K562 (cell line): Measurements from ENCODE around the gene HSPH1.

ENCODE experiments used
- ATF6 ChIP-seq: sonication (generic); formaldehyde crosslinking; IDR thresholded peaks from 2 replicates; pipeline ENCODE4 v1.4.0; 2020; ENCODE audit warnings: mild to moderate bottlenecking, missing genetic modification reagents
- CAMTA2 ChIP-seq: fragments of 250-450 bp; sonication (Bioruptor Pico); conservative IDR thresholded peaks from 2 replicates; pipeline ENCODE4 v1.5.1; 2022
- CCAR2 ChIP-seq: fragments of 200-400 bp; formaldehyde crosslinking; IDR thresholded peaks from 2 replicates; pipeline ENCODE4 v1.6.1; 2017; ENCODE audit warnings: mild to moderate bottlenecking, low read depth, low read length
- JUND ChIP-seq, 2 experiments: IDR thresholded peaks; 2 replicates in 1 of 2; 3 replicates in 1 of 2; pipeline ENCODE4 v1.6.1; 2011; ENCODE audit warnings: borderline replicate concordance in 2 of 2, low read depth in 2 of 2, low read length in 2 of 2, improper control_type of control experiment in 1 of 2, missing biosample characterization in 1 of 2, missing genetic modification characterization in 1 of 2, missing genetic modification reagents in 1 of 2
- NCOA1 ChIP-seq: fragments of 450-650 bp; IDR thresholded peaks from 2 replicates; pipeline ENCODE4 v1.6.1; 2016; ENCODE audit warnings: low read depth
- NCOR1 ChIP-seq: fragments of 450-650 bp; IDR thresholded peaks from 2 replicates; pipeline ENCODE4 v1.6.1; 2016; ENCODE audit warnings: mild to moderate bottlenecking, moderate library complexity
- REST ChIP-seq, 2 experiments: fragments of 450-650 bp; formaldehyde crosslinking in 1 of 2; IDR thresholded peaks; 2 replicates each; pipeline versions ENCODE4 v1.4.0 to v1.6.1; 2014 to 2020; ENCODE audit warnings: mild to moderate bottlenecking in 2 of 2, borderline replicate concordance in 1 of 2, low read depth in 1 of 2
- SP2 ChIP-seq: IDR thresholded peaks from 2 replicates; pipeline ENCODE4 v1.6.1; 2011; ENCODE audit warnings: mild to moderate bottlenecking, low read depth, low read length, moderate library complexity; ENCODE audit not compliant: poor library complexity, severe bottlenecking; ENCODE audit errors: extremely low read depth
- STAT6 ChIP-seq: sonication (generic); formaldehyde crosslinking; IDR thresholded peaks from 2 replicates; pipeline ENCODE4 v1.8.1; 2023; ENCODE audit warnings: mild to moderate bottlenecking, missing genetic modification reagents
- YBX1 ChIP-seq: fragments of 450-650 bp; IDR thresholded peaks from 2 replicates; pipeline ENCODE4 v1.7.1; 2016; ENCODE audit warnings: mild to moderate bottlenecking
- ZNF3 ChIP-seq: fragments of 250-450 bp; sonication (Bioruptor Pico); IDR thresholded peaks from 2 replicates; pipeline ENCODE4 v1.5.0; 2021; ENCODE audit warnings: mild to moderate bottlenecking, moderate library complexity
- ZNF696 ChIP-seq: fragments of 250-450 bp; sonication (Bioruptor Pico); conservative IDR thresholded peaks from 2 replicates; pipeline ENCODE4 v1.4.0; 2020; ENCODE audit warnings: mild to moderate bottlenecking, moderate library complexity

- no peak for TF ChIP-seq CAMTA2 (CRISPR knock-in tag)
- no peak for TF ChIP-seq STAT6 (CRISPR knock-in tag)
- TF ChIP-seq NCOR1: no peak
- TF ChIP-seq CCAR2: no peak
- no peak for TF ChIP-seq ZNF3 (CRISPR knock-in tag)
- no peak for TF ChIP-seq ATF6 (CRISPR knock-in tag)
- TF ChIP-seq ZNF696 (CRISPR knock-in tag): no peak
- no peak for TF ChIP-seq REST (IDR thresholded peaks at IDR 0.05; ENCODE audit: borderline replicate concordance)
- TF ChIP-seq REST (CRISPR knock-in tag; IDR thresholded peaks at IDR 0.05; ENCODE audit: low read depth): no peak
- no peak for TF ChIP-seq SP2
- no peak for TF ChIP-seq YBX1
- no peak for TF ChIP-seq JUND (IDR thresholded peaks at IDR 0.05; ENCODE audit: borderline replicate concordance, low read depth, low read length)
- TF ChIP-seq JUND (tag; IDR thresholded peaks at IDR 0.05; ENCODE audit: borderline replicate concordance, low read depth, low read length): no peak
- no peak for TF ChIP-seq NCOA1
Observed at GRCh38 chr13:31150315-31150985, 11.3 kb downstream of the HSPH1 start.
